GM12865 (cell line): Measurements from ENCODE around the gene CD14.

Source experiments
- DNase-seq: peaks from one replicate; pipeline ENCODE4 v3.0.0; 2010; ENCODE audit warnings: low read depth
- H3K4me3 ChIP-seq: 2 replicates; pipeline ENCODE4 v1.5.1; 2011; ENCODE audit warnings: mild to moderate bottlenecking, low read depth, low read length, control low read depth
- TF ChIP-seq, protein P1 (sequence below): IDR thresholded peaks from 2 replicates; pipeline ENCODE4 v1.5.1; 2011; ENCODE audit warnings: low read length, control low read depth, low read depth, inconsistent platforms; ENCODE audit not compliant: insufficient read depth; ENCODE audit errors: missing control alignments

Gene CD14

GRCh38 chr5:140633021-140633471, at the start of gene CD14:
Gene CD14 (minus strand): TSS chr5:140633175. CDS start chr5:140633071, 104 bp downstream.
- DNase-seq = no peak
- TF ChIP-seq, protein P1, sequence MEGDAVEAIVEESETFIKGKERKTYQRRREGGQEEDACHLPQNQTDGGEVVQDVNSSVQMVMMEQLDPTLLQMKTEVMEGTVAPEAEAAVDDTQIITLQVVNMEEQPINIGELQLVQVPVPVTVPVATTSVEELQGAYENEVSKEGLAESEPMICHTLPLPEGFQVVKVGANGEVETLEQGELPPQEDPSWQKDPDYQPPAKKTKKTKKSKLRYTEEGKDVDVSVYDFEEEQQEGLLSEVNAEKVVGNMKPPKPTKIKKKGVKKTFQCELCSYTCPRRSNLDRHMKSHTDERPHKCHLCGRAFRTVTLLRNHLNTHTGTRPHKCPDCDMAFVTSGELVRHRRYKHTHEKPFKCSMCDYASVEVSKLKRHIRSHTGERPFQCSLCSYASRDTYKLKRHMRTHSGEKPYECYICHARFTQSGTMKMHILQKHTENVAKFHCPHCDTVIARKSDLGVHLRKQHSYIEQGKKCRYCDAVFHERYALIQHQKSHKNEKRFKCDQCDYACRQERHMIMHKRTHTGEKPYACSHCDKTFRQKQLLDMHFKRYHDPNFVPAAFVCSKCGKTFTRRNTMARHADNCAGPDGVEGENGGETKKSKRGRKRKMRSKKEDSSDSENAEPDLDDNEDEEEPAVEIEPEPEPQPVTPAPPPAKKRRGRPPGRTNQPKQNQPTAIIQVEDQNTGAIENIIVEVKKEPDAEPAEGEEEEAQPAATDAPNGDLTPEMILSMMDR = no peak
- peak within 1 kb of the TSS; percentile 48 for H3K4me3 ChIP-seq

GRCh38 chr5:140678993-140679392, 46.0 kb upstream of the CD14 start:
- H3K4me3 ChIP-seq = no peak overlapping the region
- no peak for DNase-seq
- TF ChIP-seq, protein P1 = no peak

DNA sequence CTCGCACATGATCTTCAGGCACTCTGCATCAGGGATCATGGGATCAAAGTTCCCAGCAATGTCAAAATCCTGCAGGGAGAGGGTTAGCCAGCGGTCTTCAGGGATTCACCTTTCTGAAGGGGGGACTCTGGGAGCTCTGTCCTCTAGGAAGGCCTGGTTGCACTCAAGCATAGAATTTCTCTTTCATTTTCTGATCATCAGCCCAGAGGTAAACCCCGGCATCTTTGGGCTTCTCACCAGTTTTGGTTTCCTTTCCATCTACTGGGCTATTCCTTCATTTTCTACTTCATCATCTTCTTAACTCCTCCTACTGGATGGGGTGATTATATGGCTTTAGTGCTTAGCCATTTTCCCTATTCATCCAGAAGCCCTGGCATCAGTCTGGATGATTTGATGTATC, 45.0 kb upstream of the CD14 start:
- DNase-seq = peak; percentile 32
- TF ChIP-seq, protein P1 = no peak
- no peak overlapping the region for H3K4me3 ChIP-seq

DNA sequence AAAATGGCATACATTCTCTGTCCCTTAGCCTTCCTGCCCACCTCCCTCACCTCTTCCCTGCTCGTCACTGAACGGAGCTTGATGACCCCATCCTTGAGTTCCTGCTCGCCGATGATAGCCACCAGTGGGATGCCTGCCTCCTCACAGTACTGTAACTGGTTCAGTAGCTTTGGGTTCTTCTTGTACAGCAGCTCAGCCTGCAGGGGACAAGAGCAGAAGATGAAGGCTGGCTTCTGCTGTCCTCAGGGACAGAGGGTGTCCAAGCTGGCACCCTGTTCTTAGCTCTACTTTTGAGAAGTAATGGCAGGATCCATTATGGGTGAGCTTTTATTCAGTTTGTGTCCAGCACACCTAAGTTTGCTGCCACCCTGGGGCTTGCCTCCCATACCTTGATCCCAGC, 41.7 kb upstream of the CD14 start:
- TF ChIP-seq, protein P1 = no peak
- DNase-seq = no peak
- H3K4me3 ChIP-seq = no peak overlapping the region

DNA sequence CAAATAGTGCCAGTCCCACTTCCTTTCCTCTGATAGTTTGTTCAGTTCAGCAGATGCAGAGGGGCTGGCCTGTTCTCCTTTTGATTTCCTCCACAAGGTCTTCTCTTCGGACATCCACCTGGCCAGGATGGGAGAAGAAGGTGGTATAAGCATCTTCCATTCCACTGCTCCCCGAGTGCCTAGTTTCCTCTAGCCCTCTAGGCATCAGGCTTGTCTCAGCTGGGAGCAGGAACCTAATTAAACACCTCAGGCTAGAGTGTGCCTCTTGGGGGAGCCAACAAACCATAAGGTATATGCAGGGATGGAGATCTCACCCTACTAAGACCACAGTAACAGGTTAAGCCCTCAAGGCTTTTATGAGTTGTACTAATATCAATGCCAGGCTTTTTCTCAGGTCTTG, 41.2 kb upstream of the CD14 start:
- TF ChIP-seq, protein P1 = no peak
- no peak overlapping the region for H3K4me3 ChIP-seq
- DNase-seq = no peak

GRCh38 chr5:140673187-140673976, 40.4 kb upstream of the CD14 start, which contains the start of gene DND1:
Gene DND1 (minus strand): TSS chr5:140673576. CDS start chr5:140673542, 34 bp downstream.
- TF ChIP-seq, protein P1 = no peak
- H3K4me3 ChIP-seq = no peak within 1 kb of the TSS
- no peak for DNase-seq
